ENCODE measurements around the gene MAP3K19. TPM values are rescaled to one million over a fixed set of nuclear protein-coding genes. Genes with fewer than 3 reads are reported as not detected.

MAP3K19 gene
- total and polyA plus RNA-seq, 2 experiments from 2014 or later: not detected

DNA sequence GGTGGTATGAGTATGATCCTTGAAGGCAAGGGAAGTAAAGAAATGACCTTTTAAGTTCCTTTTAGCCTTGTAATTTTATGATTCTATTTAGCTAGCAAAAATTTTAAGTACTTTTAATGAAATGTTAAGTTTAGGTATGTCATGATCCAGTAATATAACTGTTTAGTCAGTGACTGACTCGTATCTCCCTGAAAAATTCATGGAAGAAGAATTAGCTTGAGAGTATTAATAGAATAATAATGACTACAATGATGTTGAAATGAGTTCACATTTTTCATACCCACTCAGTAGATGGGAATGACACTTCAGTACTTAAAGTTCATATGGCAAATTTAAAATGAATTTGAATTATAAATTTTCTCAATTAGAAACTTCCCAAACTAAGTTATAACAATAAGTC, 19.5 kb upstream of the MAP3K19 start (continued):
- TF ChIP-seq, protein P1, sequence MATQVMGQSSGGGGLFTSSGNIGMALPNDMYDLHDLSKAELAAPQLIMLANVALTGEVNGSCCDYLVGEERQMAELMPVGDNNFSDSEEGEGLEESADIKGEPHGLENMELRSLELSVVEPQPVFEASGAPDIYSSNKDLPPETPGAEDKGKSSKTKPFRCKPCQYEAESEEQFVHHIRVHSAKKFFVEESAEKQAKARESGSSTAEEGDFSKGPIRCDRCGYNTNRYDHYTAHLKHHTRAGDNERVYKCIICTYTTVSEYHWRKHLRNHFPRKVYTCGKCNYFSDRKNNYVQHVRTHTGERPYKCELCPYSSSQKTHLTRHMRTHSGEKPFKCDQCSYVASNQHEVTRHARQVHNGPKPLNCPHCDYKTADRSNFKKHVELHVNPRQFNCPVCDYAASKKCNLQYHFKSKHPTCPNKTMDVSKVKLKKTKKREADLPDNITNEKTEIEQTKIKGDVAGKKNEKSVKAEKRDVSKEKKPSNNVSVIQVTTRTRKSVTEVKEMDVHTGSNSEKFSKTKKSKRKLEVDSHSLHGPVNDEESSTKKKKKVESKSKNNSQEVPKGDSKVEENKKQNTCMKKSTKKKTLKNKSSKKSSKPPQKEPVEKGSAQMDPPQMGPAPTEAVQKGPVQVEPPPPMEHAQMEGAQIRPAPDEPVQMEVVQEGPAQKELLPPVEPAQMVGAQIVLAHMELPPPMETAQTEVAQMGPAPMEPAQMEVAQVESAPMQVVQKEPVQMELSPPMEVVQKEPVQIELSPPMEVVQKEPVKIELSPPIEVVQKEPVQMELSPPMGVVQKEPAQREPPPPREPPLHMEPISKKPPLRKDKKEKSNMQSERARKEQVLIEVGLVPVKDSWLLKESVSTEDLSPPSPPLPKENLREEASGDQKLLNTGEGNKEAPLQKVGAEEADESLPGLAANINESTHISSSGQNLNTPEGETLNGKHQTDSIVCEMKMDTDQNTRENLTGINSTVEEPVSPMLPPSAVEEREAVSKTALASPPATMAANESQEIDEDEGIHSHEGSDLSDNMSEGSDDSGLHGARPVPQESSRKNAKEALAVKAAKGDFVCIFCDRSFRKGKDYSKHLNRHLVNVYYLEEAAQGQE (IDR thresholded peaks at IDR 0.05; ENCODE audit: unreplicated experiment): no peak
- TF ChIP-seq EZH2phosphoT487 (IDR thresholded peaks at IDR 0.05; ENCODE audit: unreplicated experiment) (no peak), EZH2 (IDR thresholded peaks at IDR 0.05; ENCODE audit: low read depth, unreplicated experiment) (no peak), JUNB (IDR thresholded peaks at IDR 0.05; ENCODE audit: unreplicated experiment) (no peak), POLR2AphosphoS5 (IDR thresholded peaks at IDR 0.05; ENCODE audit: low read depth) (no peak)
- TF ChIP-seq, protein P2, sequence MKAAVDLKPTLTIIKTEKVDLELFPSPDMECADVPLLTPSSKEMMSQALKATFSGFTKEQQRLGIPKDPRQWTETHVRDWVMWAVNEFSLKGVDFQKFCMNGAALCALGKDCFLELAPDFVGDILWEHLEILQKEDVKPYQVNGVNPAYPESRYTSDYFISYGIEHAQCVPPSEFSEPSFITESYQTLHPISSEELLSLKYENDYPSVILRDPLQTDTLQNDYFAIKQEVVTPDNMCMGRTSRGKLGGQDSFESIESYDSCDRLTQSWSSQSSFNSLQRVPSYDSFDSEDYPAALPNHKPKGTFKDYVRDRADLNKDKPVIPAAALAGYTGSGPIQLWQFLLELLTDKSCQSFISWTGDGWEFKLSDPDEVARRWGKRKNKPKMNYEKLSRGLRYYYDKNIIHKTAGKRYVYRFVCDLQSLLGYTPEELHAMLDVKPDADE (IDR thresholded peaks at IDR 0.05): no peak

DNA sequence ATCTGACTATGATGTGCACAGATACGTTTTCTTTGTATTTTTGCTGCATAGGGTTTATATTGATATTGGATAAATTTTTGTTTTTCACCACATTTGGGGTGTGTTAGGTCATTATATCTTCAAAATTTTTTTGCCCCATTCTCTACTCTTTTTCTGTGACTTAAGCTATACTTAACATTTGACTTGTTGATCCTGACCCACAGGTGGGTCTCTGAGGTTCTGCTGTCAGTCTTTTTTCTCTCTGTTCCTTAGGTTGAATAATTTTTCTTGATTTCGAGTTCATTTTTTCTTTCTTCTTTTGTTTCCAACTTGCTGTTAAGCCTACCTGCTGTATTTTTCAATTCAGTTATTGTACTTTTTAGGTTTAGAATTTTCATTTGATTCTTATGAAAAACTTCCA, 16.9 kb upstream of the MAP3K19 start:
- H3K27ac Mint-ChIP-seq: 0 out of 2 replicates have a peak overlapping the region, but pooled peaks have one; percentile 0
- H3K27me3 ChIP-seq (ENCODE audit: insufficient read depth): no peaks in the 10 kb centered on the region
- no peak for DNase-seq (ENCODE audit: low spot score)
- H3K4me2 ChIP-seq: no peak overlapping the region
- peaks cover 65% of the 10 kb centered on the region for H3K36me3 Mint-ChIP-seq (ENCODE audit: low read depth)
- no peaks in the 10 kb centered on the region for H3K4me1 ChIP-seq (ENCODE audit: insufficient read depth)
- H2AFZ ChIP-seq: no peak overlapping the region
- peaks cover 13% of the 10 kb centered on the region for H4K20me1 ChIP-seq (replicated peaks; ENCODE audit: insufficient read depth)
- ATAC-seq: no peak
- no peaks in the 10 kb centered on the region for H3F3A ChIP-seq (replicated peaks; ENCODE audit: low read depth)
- no peak overlapping the region for H3K4me3 ChIP-seq
- H3K27ac ChIP-seq (ENCODE audit: low read depth): no peak overlapping the region
- H3K9me2 ChIP-seq (ENCODE audit: insufficient read depth): no peaks in the 10 kb centered on the region
- peaks cover 8% of the 10 kb centered on the region for H3K9me3 Mint-ChIP-seq
- H3K27me3 Mint-ChIP-seq (ENCODE audit: insufficient read depth, low read depth, poor library complexity): no peaks in the 10 kb centered on the region
- peaks cover 3% of the 10 kb centered on the region for H3K36me3 ChIP-seq (ENCODE audit: insufficient read depth)
- H3K4me3 Mint-ChIP-seq: no peak overlapping the region
- H3K4me1 Mint-ChIP-seq: no peaks in the 10 kb centered on the region
- TF ChIP-seq ZNF331 (CRISPR knock-in tag; IDR thresholded peaks at IDR 0.05; ENCODE audit: low read depth): no peak
- no peak for TF ChIP-seq ZNF114 (CRISPR knock-in tag; IDR thresholded peaks at IDR 0.05)
- TF ChIP-seq STAT1 (IDR thresholded peaks at IDR 0.05; ENCODE audit: unreplicated experiment): no peak
- no peak for TF ChIP-seq EZH2 (IDR thresholded peaks at IDR 0.05; ENCODE audit: low read depth, unreplicated experiment)
- H3K79me2 ChIP-seq (replicated peaks; ENCODE audit: insufficient read depth): peaks cover 88% of the 10 kb centered on the region

DNA sequence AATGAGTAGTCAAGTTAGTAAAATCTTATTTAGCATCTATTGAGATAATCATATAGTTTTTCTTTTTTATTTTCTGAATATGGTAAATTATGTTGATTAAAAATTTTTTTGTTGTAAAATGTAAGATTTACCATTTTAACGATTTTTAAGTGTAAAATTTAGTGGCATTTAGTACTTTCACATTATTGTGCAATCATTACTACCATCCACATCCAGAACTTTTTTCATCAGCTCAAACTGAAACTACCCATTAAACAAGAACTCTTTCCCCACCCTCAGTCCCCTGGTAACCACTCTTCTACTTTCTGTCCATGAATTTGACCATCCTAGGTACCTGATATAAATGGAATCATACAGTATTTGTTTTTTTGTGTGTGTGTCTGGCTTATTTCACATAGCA, 16.0 kb upstream of the MAP3K19 start:
- Mint-ChIP-seq H3K36me3 (ENCODE audit: low read depth) (peaks cover 61% of the 10 kb centered on the region), H3K4me3 (no peak overlapping the region), H3K9me3 (peaks cover 2% of the 10 kb centered on the region; the same call in 1 of the 3 replicates), H3K4me1 (no peaks in the 10 kb centered on the region), H3K27me3 (ENCODE audit: insufficient read depth, low read depth, poor library complexity) (no peaks in the 10 kb centered on the region), H3K27ac (no peak overlapping the region)
- Histone ChIP-seq H2AFZ (no peak overlapping the region), H3K27me3 (ENCODE audit: insufficient read depth) (no peaks in the 10 kb centered on the region), H3K4me2 (no peak overlapping the region), H3F3A (replicated peaks; ENCODE audit: low read depth) (no peaks in the 10 kb centered on the region), H3K27ac (ENCODE audit: low read depth) (no peak overlapping the region), H3K79me2 (replicated peaks; ENCODE audit: insufficient read depth) (peaks cover 88% of the 10 kb centered on the region), H3K4me3 (no peak overlapping the region), H3K4me1 (ENCODE audit: insufficient read depth) (no peaks in the 10 kb centered on the region), H3K36me3 (ENCODE audit: insufficient read depth) (no peaks in the 10 kb centered on the region; the same call in 1 of the 2 replicates), H4K20me1 (replicated peaks; ENCODE audit: insufficient read depth) (peaks cover 13% of the 10 kb centered on the region), H3K9me2 (ENCODE audit: insufficient read depth) (no peaks in the 10 kb centered on the region)
- ATAC-seq (no peak), DNase-seq (ENCODE audit: low spot score) (no peak)
- TF ChIP-seq EZH2phosphoT487 (IDR thresholded peaks at IDR 0.05; ENCODE audit: unreplicated experiment): no peak
- TF ChIP-seq, protein P2 (IDR thresholded peaks at IDR 0.05): no peak
- TF ChIP-seq, protein P3, sequence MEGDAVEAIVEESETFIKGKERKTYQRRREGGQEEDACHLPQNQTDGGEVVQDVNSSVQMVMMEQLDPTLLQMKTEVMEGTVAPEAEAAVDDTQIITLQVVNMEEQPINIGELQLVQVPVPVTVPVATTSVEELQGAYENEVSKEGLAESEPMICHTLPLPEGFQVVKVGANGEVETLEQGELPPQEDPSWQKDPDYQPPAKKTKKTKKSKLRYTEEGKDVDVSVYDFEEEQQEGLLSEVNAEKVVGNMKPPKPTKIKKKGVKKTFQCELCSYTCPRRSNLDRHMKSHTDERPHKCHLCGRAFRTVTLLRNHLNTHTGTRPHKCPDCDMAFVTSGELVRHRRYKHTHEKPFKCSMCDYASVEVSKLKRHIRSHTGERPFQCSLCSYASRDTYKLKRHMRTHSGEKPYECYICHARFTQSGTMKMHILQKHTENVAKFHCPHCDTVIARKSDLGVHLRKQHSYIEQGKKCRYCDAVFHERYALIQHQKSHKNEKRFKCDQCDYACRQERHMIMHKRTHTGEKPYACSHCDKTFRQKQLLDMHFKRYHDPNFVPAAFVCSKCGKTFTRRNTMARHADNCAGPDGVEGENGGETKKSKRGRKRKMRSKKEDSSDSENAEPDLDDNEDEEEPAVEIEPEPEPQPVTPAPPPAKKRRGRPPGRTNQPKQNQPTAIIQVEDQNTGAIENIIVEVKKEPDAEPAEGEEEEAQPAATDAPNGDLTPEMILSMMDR (conservative IDR thresholded peaks at IDR 0.05; ENCODE audit: low read depth in 2 of 2): no peak

Data from GM23338 (cell line).